Measurements from ENCODE around the gene SH3BP2. TPM values are rescaled to one million over a fixed set of nuclear protein-coding genes. Genes with fewer than 3 reads are reported as not detected.

Gene SH3BP2
- total and polyA plus RNA-seq, 10 of the 15 experiments (the other 5 are each of a cell fraction or from before 2014, with no cell fraction given) = 1.1 to 61.8 (median 23.9) TPM

- SMC1A ChIA-PET (ENCODE audit: uncharacterized antibody, unreplicated experiment) = no interaction called here
- POLR2A ChIA-PET = interaction anchor here (0.6 kb wide), 1 partner anchor 57 kb away, joined by 3 read pairs; no protein-coding TSS in a partner anchor
- DNase-seq (ENCODE audit: low read depth, low spot score) (no peak), FAIRE-seq (no peak), ATAC-seq (no peak)
- H3K9ac ChIP-seq (ENCODE audit: control insufficient read depth, insufficient read depth, low read length) = no peak overlapping the region
- no peaks in the 10 kb centered on the region for H4K20me1 ChIP-seq (ENCODE audit: control insufficient read depth, insufficient read depth)
- peaks cover 8% of the 10 kb centered on the region for H3K79me2 ChIP-seq (ENCODE audit: control insufficient read depth, insufficient read depth, low read length)
- H3K27me3 ChIP-seq (replicated peaks in 1 of 2; ENCODE audit: control insufficient read depth in 2 of 2, insufficient read depth in 2 of 2, low read length in 1 of 2) = no peaks in the 10 kb centered on the region
- no peaks in the 10 kb centered on the region for H3K9me3 ChIP-seq (replicated peaks; ENCODE audit: control insufficient read depth, insufficient read depth, low read length)
- H3K4me3 ChIP-seq = no peak overlapping the region
- RAD21 ChIA-PET (ENCODE audit: unreplicated experiment) = no interaction called here
- in situ Hi-C loops (cut with MboI) (no loop called here), intact Hi-C loops (cut with micrococcal nuclease; ENCODE audit: unreplicated experiment) (no loop called here)
- CTCF ChIA-PET = no interaction called here
- TF ChIP-seq BMI1 (IDR thresholded peaks at IDR 0.05; ENCODE audit: borderline replicate concordance) (no peak), BHLHE40 (IDR thresholded peaks at IDR 0.05; ENCODE audit: borderline replicate concordance in 1 of 2, low read depth in 2 of 2, low read length in 1 of 2) (0 out of 4 replicates have a peak, but pooled peaks of 1 of the 2 experiments have one; percentile 5)
- no peaks in the 10 kb centered on the region for H3K36me3 ChIP-seq (ENCODE audit: control insufficient read depth in 2 of 2, insufficient read depth in 2 of 2, low read length in 1 of 2)
- BruUV-seq (replicated peaks) = no TSS peak
- H3K4me1 ChIP-seq (ENCODE audit: control insufficient read depth, insufficient read depth, low read length) = peaks cover 39% of the 10 kb centered on the region
- no peak overlapping the region for H3K27ac ChIP-seq (ENCODE audit: control insufficient read depth, insufficient read depth)
- H2AFZ ChIP-seq (ENCODE audit: control insufficient read depth, low read depth, low read length) = no peak overlapping the region
- WGBS (ENCODE audit: insufficient coverage, insufficient replicate concordance, low lambda C conversion rate, missing lambda C conversion rate) = 57% methylated on average over 11 of the region's 11 CpGs
- peak overlapping the region; percentile 89 for H3K4me2 ChIP-seq (ENCODE audit: control insufficient read depth, insufficient read depth)
These were observed 1.8 kb downstream of the SH3BP2 start for GRCh38 chr4:2794486-2795299.

DNA sequence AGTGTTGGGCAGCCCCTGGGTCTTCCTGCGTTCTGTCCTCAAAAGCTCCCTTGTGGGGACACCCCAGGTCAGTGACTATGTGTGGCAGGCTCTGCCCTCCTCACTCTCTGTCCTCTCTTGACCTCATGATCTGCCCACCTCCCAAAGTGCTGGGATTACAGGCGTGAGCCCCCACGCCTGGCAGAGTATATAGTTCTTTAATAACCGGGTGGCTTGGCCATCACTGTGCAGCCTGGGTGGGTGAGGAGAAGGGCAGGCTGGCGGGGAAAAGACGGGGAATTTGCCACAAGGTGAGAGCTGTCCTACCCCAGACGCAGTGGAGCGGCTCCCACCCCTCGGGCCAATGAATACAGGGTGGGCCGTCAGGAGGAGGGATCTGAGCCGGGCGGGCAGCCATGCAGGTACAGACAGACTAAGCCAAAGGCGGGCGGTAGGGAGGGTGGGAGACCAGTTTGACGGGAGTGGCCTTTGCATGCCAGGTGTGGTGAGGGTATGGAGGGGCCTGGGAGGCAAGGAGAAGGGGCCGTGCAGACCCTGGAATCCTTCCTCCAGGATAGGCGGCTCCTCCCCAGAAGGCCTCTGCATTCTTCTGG is 2.5 kb downstream of the SH3BP2 start:
- Histone ChIP-seq H3K36me3 (ENCODE audit: control insufficient read depth in 2 of 2, insufficient read depth in 2 of 2, low read length in 1 of 2) (no peaks in the 10 kb centered on the region), H3K79me2 (ENCODE audit: control insufficient read depth, insufficient read depth, low read length) (peaks cover 15% of the 10 kb centered on the region), H3K27me3 (replicated peaks in 1 of 2; ENCODE audit: control insufficient read depth in 2 of 2, insufficient read depth in 2 of 2, low read length in 1 of 2) (no peaks in the 10 kb centered on the region), H3K4me2 (ENCODE audit: control insufficient read depth, insufficient read depth) (no peak overlapping the region), H3K4me1 (ENCODE audit: control insufficient read depth, insufficient read depth, low read length) (peaks cover 46% of the 10 kb centered on the region), H2AFZ (ENCODE audit: control insufficient read depth, low read depth, low read length) (no peak overlapping the region), H4K20me1 (ENCODE audit: control insufficient read depth, insufficient read depth) (no peaks in the 10 kb centered on the region), H3K27ac (ENCODE audit: control insufficient read depth, insufficient read depth) (no peak overlapping the region), H3K4me3 (no peak overlapping the region), H3K9me3 (replicated peaks; ENCODE audit: control insufficient read depth, insufficient read depth, low read length) (no peaks in the 10 kb centered on the region), H3K9ac (ENCODE audit: control insufficient read depth, insufficient read depth, low read length) (no peak overlapping the region)
- 71% methylated on average over 17 of the region's 17 CpGs for WGBS (ENCODE audit: insufficient coverage, insufficient replicate concordance, low lambda C conversion rate, missing lambda C conversion rate)
- no peak for DNase-seq (ENCODE audit: low read depth, low spot score)
- CTCF ChIA-PET = no interaction called here
- SMC1A ChIA-PET (ENCODE audit: uncharacterized antibody, unreplicated experiment) = no interaction called here
- intact Hi-C loops (cut with micrococcal nuclease; ENCODE audit: unreplicated experiment) = no loop called here
- POLR2A ChIA-PET = no interaction called here
- in situ Hi-C loops (cut with MboI) = no loop called here
- TF ChIP-seq, protein P1, sequence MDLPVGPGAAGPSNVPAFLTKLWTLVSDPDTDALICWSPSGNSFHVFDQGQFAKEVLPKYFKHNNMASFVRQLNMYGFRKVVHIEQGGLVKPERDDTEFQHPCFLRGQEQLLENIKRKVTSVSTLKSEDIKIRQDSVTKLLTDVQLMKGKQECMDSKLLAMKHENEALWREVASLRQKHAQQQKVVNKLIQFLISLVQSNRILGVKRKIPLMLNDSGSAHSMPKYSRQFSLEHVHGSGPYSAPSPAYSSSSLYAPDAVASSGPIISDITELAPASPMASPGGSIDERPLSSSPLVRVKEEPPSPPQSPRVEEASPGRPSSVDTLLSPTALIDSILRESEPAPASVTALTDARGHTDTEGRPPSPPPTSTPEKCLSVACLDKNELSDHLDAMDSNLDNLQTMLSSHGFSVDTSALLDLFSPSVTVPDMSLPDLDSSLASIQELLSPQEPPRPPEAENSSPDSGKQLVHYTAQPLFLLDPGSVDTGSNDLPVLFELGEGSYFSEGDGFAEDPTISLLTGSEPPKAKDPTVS (IDR thresholded peaks at IDR 0.05; ENCODE audit: low read depth, low read length) = no peak
- TF ChIP-seq BMI1 (IDR thresholded peaks at IDR 0.05; ENCODE audit: borderline replicate concordance) (no peak), E4F1 (IDR thresholded peaks at IDR 0.05; ENCODE audit: borderline replicate concordance, partially characterized antibody) (no peak), EED (IDR thresholded peaks at IDR 0.05; ENCODE audit: low read depth) (no peak)
- TF ChIP-seq, protein P2, sequence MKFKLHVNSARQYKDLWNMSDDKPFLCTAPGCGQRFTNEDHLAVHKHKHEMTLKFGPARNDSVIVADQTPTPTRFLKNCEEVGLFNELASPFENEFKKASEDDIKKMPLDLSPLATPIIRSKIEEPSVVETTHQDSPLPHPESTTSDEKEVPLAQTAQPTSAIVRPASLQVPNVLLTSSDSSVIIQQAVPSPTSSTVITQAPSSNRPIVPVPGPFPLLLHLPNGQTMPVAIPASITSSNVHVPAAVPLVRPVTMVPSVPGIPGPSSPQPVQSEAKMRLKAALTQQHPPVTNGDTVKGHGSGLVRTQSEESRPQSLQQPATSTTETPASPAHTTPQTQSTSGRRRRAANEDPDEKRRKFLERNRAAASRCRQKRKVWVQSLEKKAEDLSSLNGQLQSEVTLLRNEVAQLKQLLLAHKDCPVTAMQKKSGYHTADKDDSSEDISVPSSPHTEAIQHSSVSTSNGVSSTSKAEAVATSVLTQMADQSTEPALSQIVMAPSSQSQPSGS (IDR thresholded peaks at IDR 0.05; ENCODE audit: low read length) = no peak
- BruUV-seq (replicated peaks) = no TSS peak
- RAD21 ChIA-PET (ENCODE audit: unreplicated experiment) = no interaction called here
- FAIRE-seq = no peak
- no peak for ATAC-seq
